Nephron (organoid): ENCODE data around the gene OAF.
A peak's percentile ranks its signal among the peaks of the same experiment; 100 is the strongest.

Experiments
- H3K27ac Mint-ChIP-seq, 3 experiments: 2 replicates each; pipeline ENCODE4 v1.8.0; 2020; ENCODE audit warnings: mixed read lengths in 3 of 3, mild to moderate bottlenecking in 2 of 3, moderate library complexity in 1 of 3
- H3K27me3 Mint-ChIP-seq: 2 replicates; pipeline ENCODE4 v1.8.0; 2021; ENCODE audit warnings: low read depth, mild to moderate bottlenecking, moderate library complexity, mixed read lengths
- H3K36me3 Mint-ChIP-seq: 2 replicates; pipeline ENCODE4 v1.8.0; 2020; ENCODE audit warnings: low read depth, mixed read lengths
- H3K4me1 Mint-ChIP-seq: 2 replicates; pipeline ENCODE4 v1.8.0; 2020; ENCODE audit warnings: mixed read lengths
- H3K4me3 Mint-ChIP-seq, 3 experiments: 2 replicates each; pipeline ENCODE4 v1.8.0; 2020; ENCODE audit warnings: mild to moderate bottlenecking in 3 of 3, mixed read lengths in 3 of 3, moderate library complexity in 2 of 3
- H3K9me3 Mint-ChIP-seq: 2 replicates; pipeline ENCODE4 v1.8.0; 2020; ENCODE audit warnings: mixed read lengths
- TF ChIP-seq, protein P1 (sequence below), 3 experiments: fragments of 200-600 bp; sonication (generic); IDR thresholded peaks; one replicate each; pipeline ENCODE4 v1.5.0; 2021; ENCODE audit warnings: antibody characterized with exemption in 3 of 3; ENCODE audit not compliant: unreplicated experiment in 3 of 3

OAF gene

GRCh38 chr11:120197251-120197891 lies 13.5 kb upstream of the OAF start:
- no peaks in the 10 kb centered on the region for H3K9me3 Mint-ChIP-seq
- H3K36me3 Mint-ChIP-seq = no peaks in the 10 kb centered on the region
- H3K27ac Mint-ChIP-seq = peak overlapping the region; percentile 94 to 99 (median 98)
- peak overlapping the region in 2 of 3 experiments; percentile 30 to 45 for H3K4me3 Mint-ChIP-seq
- peaks cover 63% of the 10 kb centered on the region for H3K4me1 Mint-ChIP-seq
- H3K27me3 Mint-ChIP-seq = peaks cover 22% of the 10 kb centered on the region
- TF ChIP-seq, protein P1, sequence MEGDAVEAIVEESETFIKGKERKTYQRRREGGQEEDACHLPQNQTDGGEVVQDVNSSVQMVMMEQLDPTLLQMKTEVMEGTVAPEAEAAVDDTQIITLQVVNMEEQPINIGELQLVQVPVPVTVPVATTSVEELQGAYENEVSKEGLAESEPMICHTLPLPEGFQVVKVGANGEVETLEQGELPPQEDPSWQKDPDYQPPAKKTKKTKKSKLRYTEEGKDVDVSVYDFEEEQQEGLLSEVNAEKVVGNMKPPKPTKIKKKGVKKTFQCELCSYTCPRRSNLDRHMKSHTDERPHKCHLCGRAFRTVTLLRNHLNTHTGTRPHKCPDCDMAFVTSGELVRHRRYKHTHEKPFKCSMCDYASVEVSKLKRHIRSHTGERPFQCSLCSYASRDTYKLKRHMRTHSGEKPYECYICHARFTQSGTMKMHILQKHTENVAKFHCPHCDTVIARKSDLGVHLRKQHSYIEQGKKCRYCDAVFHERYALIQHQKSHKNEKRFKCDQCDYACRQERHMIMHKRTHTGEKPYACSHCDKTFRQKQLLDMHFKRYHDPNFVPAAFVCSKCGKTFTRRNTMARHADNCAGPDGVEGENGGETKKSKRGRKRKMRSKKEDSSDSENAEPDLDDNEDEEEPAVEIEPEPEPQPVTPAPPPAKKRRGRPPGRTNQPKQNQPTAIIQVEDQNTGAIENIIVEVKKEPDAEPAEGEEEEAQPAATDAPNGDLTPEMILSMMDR (IDR thresholded peaks at IDR 0.05; ENCODE audit: unreplicated experiment in 3 of 3) = no peak

DNA sequence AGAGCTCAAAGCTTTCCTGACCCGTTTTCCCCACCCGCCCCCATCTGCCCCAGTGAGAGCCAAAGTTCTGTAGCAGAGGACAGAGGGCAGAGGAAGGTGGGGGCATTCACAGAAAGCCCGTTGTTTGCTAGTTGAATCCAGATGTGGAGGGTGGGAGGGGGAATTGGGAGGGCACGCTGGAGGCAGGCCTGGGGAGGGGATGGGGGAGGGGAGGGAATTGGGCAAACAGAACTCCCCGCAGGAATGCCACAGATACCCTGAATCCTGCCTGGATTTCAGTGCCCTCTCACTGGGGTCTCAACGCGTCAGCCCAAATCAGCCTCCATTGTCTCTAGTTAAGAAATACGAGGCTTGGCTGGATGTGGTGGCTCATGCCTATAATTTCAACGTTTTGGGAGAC lies 12.9 kb upstream of the OAF start:
- Mint-ChIP-seq H3K27ac (peak overlapping the region; percentile 92 to 99 (median 94)), H3K4me1 (peaks cover 58% of the 10 kb centered on the region), H3K36me3 (no peaks in the 10 kb centered on the region), H3K9me3 (no peaks in the 10 kb centered on the region), H3K27me3 (peaks cover 22% of the 10 kb centered on the region), H3K4me3 (no peak overlapping the region)
- TF ChIP-seq, protein P1 (IDR thresholded peaks at IDR 0.05; ENCODE audit: unreplicated experiment in 3 of 3) = no peak

- H3K36me3 Mint-ChIP-seq = no peaks in the 10 kb centered on the region
- TF ChIP-seq, protein P1 (IDR thresholded peaks at IDR 0.05; ENCODE audit: unreplicated experiment in 3 of 3) = no peak
- H3K27me3 Mint-ChIP-seq = peaks cover 22% of the 10 kb centered on the region
- no peaks in the 10 kb centered on the region for H3K9me3 Mint-ChIP-seq
- H3K27ac Mint-ChIP-seq = peak overlapping the region; percentile 92 to 99 (median 94)
- no peak overlapping the region for H3K4me3 Mint-ChIP-seq
- H3K4me1 Mint-ChIP-seq = peaks cover 57% of the 10 kb centered on the region
Observed at GRCh38 chr11:120198403-120198786, 12.4 kb upstream of the OAF start.

- Mint-ChIP-seq H3K9me3 (no peaks in the 10 kb centered on the region), H3K27ac (peak overlapping the region; percentile 92 to 99 (median 94)), H3K4me3 (no peak overlapping the region), H3K36me3 (no peaks in the 10 kb centered on the region), H3K4me1 (peaks cover 51% of the 10 kb centered on the region), H3K27me3 (peaks cover 19% of the 10 kb centered on the region)
- TF ChIP-seq, protein P1 (IDR thresholded peaks at IDR 0.05; ENCODE audit: unreplicated experiment in 3 of 3) = no peak
Observed at GRCh38 chr11:120198787-120199469, 11.9 kb upstream of the OAF start.

DNA sequence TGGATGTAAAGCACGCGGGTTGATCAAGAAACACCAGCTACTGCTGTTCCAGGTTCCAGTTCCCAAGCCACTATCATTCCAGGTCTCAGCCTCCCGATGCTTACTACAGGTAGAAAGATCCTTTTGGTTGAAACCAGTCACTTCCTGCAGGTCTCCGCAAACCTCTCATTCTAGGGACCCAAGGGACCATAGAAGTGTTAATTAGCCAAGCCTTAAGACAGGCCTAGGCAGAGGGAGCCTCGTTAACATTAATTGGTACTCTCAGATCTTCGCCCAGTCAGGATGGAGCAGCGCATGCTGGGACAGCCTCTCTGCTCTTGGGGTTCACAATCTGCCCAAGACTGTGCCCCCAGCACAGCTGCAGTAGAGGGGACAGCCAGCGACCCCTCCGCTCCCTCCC lies 11.2 kb upstream of the OAF start:
- TF ChIP-seq, protein P1 (IDR thresholded peaks at IDR 0.05; ENCODE audit: unreplicated experiment in 3 of 3) = no peak
- Mint-ChIP-seq H3K4me3 (no peak overlapping the region), H3K9me3 (no peaks in the 10 kb centered on the region), H3K4me1 (peaks cover 49% of the 10 kb centered on the region), H3K36me3 (no peaks in the 10 kb centered on the region), H3K27ac (peak overlapping the region; percentile 29 to 56 (median 40)), H3K27me3 (peaks cover 21% of the 10 kb centered on the region)
